SJSA1 (cell line): ENCODE data around the gene XPO5. TPM values are rescaled to one million over a fixed set of nuclear protein-coding genes. Genes with fewer than 3 reads are reported as not detected.
"Not testable (repeated sequence)": the region's sequence is repeated elsewhere in the genome, so short reads cannot be mapped to it uniquely, and the experiment has no call there.

Source experiments
- DNase-seq, 2 experiments: peaks; one replicate each; pipeline ENCODE4 v3.0.0-alpha.2; 2015 to 2020; ENCODE audit warnings: low spot score in 2 of 2, low read depth in 1 of 2
- H3K27ac ChIP-seq: fragments of 250-450 bp; sonication (Bioruptor Pico); 2 replicates; pipeline ENCODE4 v1.5.1; 2020; ENCODE audit warnings: mild to moderate bottlenecking, moderate library complexity
- H3K27me3 ChIP-seq: fragments of 250-450 bp; sonication (Bioruptor Pico); replicated peaks from 2 replicates; pipeline ENCODE4 v1.5.1; 2020; ENCODE audit warnings: mild to moderate bottlenecking, moderate library complexity
- H3K36me3 ChIP-seq: fragments of 250-450 bp; sonication (Bioruptor Pico); 2 replicates; pipeline ENCODE4 v1.5.1; 2020; ENCODE audit warnings: mild to moderate bottlenecking
- H3K4me1 ChIP-seq: fragments of 250-450 bp; sonication (Bioruptor Pico); replicated peaks from 2 replicates; pipeline ENCODE4 v1.6.1; 2021; ENCODE audit warnings: mild to moderate bottlenecking
- H3K4me3 ChIP-seq: fragments of 250-450 bp; sonication (Bioruptor Pico); 2 replicates; pipeline ENCODE4 v1.5.1; 2020; ENCODE audit warnings: mild to moderate bottlenecking
- H3K9me3 ChIP-seq: fragments of 250-450 bp; sonication (Bioruptor Pico); replicated peaks from 2 replicates; pipeline ENCODE4 v1.5.1; 2020; ENCODE audit warnings: mild to moderate bottlenecking
- total RNA-seq: library from RNA; depleted of rRNA; stranded (reverse); fragments of >200 nt; shearing (Covaris generic); gene quantifications from 2 replicates; pipeline ENCODE4 v1.2.3, GENCODE V29; 2014

XPO5 gene
- total RNA-seq, 1 experiment from 2014 or later = 35.8 TPM

DNA sequence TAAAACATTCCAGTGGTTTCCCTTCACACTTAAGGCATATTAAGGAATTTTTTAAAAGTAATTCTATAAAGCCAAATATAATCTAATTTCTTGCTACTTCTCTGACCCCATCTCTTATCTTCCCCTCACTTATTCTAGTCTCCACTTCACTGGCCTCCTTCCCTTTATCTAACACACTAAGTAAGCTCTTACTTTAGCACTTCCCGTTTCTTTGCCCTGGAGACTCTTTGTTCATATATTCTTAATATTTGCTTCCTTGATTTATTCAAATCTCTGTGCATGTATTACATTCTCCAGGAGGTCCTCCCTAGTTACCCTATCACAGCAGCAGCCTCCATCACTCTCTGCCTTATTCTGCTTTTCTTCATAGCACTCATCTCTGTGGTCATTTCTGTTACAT is 33.0 kb upstream of the XPO5 start:
- H3K4me1 ChIP-seq = peaks cover 4% of the 10 kb centered on the region; the same call in 1 of the 2 replicates
- no peaks in the 10 kb centered on the region for H3K27me3 ChIP-seq
- no peaks in the 10 kb centered on the region for H3K9me3 ChIP-seq
- no peak for DNase-seq
- no peak overlapping the region for H3K4me3 ChIP-seq
- H3K27ac ChIP-seq = no peak overlapping the region
- H3K36me3 ChIP-seq = peaks cover 92% of the 10 kb centered on the region

DNA sequence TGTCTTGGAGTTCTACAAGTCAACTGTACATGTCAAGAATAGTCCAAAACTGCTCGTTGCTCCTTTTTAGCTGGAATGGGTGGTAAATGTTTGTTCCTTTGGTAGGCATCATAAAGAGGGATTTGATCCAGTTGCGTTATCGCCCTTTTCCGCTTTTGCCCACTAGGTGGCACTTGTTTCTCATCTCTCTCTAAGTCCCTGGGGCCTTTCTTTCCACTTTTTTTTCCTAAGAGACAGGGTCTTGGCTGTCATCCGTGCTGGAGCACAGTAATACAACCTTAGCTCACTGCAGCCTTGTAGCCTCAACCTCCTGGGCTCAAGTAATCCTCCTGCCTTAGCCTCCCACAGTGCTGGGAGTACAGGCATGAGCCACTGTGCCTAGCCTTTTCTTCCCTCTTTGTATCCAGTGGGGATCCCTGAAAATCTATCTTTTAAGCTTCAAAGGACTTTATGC is 32.5 kb upstream of the XPO5 start:
- H3K27ac ChIP-seq = no peak overlapping the region
- peak; percentile 60 to 73 for DNase-seq
- no peak overlapping the region for H3K4me3 ChIP-seq
- H3K27me3 ChIP-seq = no peaks in the 10 kb centered on the region
- H3K36me3 ChIP-seq = peaks cover 92% of the 10 kb centered on the region
- H3K4me1 ChIP-seq = peaks cover 3% of the 10 kb centered on the region; the same call in 1 of the 2 replicates
- no peaks in the 10 kb centered on the region for H3K9me3 ChIP-seq

DNA sequence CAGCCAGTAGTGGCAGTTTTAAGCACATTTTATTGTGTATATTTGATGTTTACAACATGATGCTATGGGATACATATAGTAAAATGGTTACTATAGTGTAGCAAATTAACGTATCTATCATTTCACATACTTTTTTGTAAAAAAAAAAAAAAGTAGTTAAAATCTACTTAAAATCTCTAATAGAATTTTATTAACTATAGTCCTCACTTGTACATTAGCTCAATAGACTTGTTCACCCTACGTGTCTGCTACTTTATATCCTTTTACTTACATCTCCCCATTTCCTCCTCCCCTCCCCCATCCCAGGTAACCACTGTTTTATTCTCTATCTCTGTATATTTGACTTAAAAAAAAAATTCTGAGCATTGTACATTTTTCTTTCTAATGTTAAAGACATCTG is 30.2 kb upstream of the XPO5 start:
- no peaks in the 10 kb centered on the region for H3K4me1 ChIP-seq
- H3K9me3 ChIP-seq = no peaks in the 10 kb centered on the region
- H3K27ac ChIP-seq = no peak overlapping the region
- H3K27me3 ChIP-seq = no peaks in the 10 kb centered on the region
- no peak overlapping the region for H3K4me3 ChIP-seq
- H3K36me3 ChIP-seq = peaks cover 90% of the 10 kb centered on the region
- DNase-seq = no peak

DNA sequence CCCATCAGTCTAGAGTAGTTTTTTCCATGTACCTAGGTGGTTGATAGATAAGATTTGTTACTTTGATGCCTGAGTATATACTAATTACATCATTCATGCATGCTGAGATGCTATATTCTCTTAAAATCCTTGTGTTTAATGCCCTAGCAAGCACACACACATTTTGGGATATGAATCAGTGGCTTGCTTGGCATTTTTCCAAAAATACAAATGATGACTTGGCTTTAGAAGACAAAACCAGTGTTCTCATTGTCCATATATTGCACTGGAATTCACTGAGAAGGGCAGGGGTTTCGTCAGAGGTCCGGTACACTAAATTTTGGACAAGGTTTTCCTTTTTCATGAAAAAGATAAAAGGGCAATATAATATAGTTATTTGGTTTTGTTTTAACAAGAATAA is 28.3 kb upstream of the XPO5 start:
- Histone ChIP-seq H3K9me3 (no peaks in the 10 kb centered on the region), H3K27ac (no peak overlapping the region)

DNA sequence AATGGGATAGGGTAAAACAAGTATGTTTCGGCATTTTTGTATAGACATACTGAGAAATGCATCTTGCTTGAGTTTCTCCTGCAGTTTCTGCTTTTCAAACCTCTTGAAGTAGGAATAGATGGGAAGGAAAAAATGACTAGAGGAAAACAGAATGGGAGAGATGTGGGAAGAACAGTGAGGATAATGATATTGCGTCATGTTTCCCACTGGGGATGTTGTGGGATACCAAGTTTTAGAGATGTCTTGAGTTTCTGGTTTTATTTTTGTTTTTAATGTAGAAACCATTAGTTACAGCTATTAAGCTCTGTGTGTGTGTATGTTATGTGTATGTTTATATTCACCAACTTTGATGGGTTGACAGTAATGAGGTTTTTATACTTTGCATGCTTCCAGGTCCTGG is 24.8 kb upstream of the XPO5 start:
- Histone ChIP-seq H3K4me3 (no peak overlapping the region), H3K27me3 (no peaks in the 10 kb centered on the region), H3K4me1 (no peaks in the 10 kb centered on the region), H3K36me3 (peaks cover 81% of the 10 kb centered on the region), H3K27ac (no peak overlapping the region), H3K9me3 (no peaks in the 10 kb centered on the region)
- DNase-seq = no peak

More for the DNA sequence above, 28.3 kb upstream of the XPO5 start:
- Histone ChIP-seq H3K4me1 (no peaks in the 10 kb centered on the region), H3K36me3 (peaks cover 84% of the 10 kb centered on the region), H3K27me3 (no peaks in the 10 kb centered on the region), H3K4me3 (no peak overlapping the region)
- DNase-seq = no peak

DNA sequence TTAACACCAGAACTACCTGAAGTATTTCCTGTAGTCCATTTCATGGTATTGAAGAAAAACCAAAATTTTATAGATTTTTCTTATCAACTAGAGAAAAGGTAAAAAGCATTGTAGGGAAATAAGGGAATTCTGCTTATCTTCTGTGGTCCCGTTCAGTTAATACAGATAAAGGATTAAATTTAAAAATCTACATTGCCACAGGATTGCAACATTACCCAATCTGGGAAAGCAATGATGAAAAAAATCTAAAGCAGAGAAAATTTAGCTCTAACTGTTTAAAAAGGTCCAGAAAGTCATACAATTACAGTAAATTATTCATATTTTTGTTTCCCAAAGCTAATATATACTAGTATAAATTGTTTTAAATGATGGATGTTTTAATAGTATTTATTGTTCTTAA is 18.1 kb upstream of the XPO5 start:
- no peak overlapping the region for H3K27ac ChIP-seq
- no peaks in the 10 kb centered on the region for H3K27me3 ChIP-seq
- H3K4me3 ChIP-seq = no peak overlapping the region
- H3K36me3 ChIP-seq = peaks cover 68% of the 10 kb centered on the region
- DNase-seq = no peak
- H3K4me1 ChIP-seq = no peaks in the 10 kb centered on the region
- H3K9me3 ChIP-seq = no peaks in the 10 kb centered on the region

DNA sequence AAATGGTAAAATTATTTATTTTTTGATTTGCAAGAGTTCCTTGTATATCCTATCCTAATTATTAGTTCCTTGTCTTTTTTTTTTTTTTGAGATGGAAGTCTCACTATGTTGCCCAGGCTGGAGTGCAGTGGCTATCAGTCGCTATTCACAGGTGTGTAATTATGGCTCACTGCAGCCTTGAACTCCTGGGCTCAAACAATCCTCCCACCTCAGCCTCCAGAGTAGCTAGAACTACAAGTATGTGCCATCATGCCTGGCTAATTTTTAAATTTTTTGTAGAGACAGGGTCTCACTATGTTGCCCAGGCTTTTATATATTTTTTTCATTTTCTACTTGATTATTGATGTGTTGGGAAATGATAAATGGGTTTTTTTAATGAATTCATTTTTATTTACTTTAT is 13.7 kb upstream of the XPO5 start:
- H3K9me3 ChIP-seq, H3K27me3 ChIP-seq, H3K4me1 ChIP-seq, H3K4me3 ChIP-seq, DNase-seq, H3K27ac ChIP-seq: not testable (repeated sequence)
- H3K36me3 ChIP-seq = peaks cover 77% of the 10 kb centered on the region

DNA sequence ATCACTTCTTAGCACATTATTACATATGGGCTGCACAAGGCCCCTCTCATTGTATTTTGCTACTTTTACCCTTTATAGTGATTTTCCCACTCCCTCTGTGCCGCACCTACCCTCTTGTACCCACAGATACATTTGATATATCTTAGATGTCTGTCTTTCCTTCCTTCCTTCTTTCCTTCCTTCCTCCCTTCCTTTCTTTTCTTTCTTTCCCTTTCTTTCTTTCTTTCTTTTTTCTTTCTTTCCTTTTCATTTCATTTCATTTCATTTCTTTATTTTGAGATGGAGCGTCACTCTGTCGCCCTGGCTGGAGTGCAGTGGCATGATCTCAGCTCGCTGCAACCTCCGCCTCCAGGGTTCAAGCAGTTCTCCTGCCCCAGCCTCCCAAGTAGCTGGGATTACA is 12.4 kb upstream of the XPO5 start:
- H3K27ac ChIP-seq = no peak overlapping the region
- H3K4me1 ChIP-seq = no peaks in the 10 kb centered on the region
- H3K4me3 ChIP-seq = no peak overlapping the region
- H3K9me3 ChIP-seq = no peaks in the 10 kb centered on the region
- H3K36me3 ChIP-seq = peaks cover 87% of the 10 kb centered on the region
- no peak for DNase-seq
- no peaks in the 10 kb centered on the region for H3K27me3 ChIP-seq

DNA sequence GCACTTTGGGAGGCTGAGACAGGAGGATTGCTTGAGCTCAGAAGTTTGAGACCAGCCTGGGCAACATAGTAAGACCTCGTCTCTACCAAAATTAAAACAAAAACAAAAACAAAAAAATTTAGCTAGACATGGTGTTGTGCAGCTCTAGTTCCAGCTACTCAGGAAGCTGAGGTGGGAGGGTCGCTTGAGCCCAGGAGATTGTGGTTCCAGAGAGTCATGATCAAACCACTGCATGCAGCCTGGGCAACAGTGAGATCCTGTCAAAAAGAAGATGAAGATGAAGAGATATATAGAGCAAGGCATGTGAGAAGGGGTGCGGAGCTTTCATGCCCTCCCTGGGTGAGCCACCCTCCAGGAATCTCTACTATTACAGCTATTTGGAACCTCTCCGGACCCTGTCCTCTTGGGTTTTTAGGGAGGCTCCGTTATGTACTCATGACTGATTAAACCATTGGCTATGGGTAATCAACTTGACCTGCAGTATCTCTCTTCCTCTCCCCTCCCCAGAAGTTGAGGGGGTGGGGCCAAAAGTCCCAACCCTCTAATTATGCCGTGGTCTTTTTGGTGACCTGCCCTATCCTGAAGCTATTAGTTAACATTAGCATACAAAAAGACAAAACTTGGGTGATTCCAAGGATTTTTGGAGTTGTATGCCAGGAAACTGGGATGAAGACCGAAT is 9.2 kb upstream of the XPO5 start:
- Histone ChIP-seq H3K27me3 (no peaks in the 10 kb centered on the region), H3K4me3 (no peak overlapping the region), H3K27ac (no peak overlapping the region), H3K36me3 (peaks cover 75% of the 10 kb centered on the region), H3K9me3 (no peaks in the 10 kb centered on the region), H3K4me1 (no peaks in the 10 kb centered on the region)
- DNase-seq = no peak

DNA sequence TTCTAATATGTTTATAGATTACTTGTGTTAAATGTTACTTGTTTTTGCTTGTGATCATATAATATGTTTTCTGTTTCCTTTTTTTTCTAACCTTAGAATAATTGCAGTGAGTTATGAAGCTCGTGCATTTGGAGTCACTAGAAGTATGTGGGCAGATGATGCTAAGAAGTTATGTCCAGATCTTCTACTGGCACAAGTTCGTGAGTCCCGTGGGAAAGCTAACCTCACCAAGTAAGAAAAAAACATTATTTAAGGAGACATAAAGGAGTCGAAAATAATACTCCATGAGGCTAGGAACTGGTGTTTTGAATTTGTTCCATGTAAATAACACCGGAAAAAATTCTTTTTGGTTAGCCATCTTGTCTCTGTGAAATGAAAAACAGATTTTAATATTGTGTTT is 7.1 kb upstream of the XPO5 start:
- no peak overlapping the region for H3K4me3 ChIP-seq
- no peak for DNase-seq
- H3K27me3 ChIP-seq = no peaks in the 10 kb centered on the region
- H3K9me3 ChIP-seq = no peaks in the 10 kb centered on the region
- H3K36me3 ChIP-seq = peaks cover 68% of the 10 kb centered on the region
- 0 out of 2 replicates have a peak, but pooled peaks cover 3% of the 10 kb centered on the region for H3K4me1 ChIP-seq
- no peak overlapping the region for H3K27ac ChIP-seq

DNA sequence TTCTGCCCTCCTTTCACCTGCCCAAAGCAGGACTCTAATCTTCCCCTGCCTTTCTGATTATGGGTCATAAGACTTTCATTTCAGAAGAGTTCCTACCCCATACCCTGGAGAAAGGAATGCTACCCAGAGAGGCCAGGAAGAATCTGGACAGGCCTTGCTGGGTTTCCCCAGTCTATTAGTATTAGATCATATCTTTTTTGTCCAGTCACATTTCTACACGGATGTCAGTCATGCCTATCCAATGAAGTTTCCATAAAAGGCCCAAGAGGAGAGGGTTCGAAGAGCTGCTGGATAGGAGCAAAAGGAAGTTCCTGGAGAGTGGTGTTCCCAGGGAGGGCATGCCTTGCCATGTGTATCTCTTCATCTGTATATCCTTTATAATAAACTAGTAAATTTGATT is 3.3 kb upstream of the XPO5 start:
- Histone ChIP-seq H3K27me3 (no peaks in the 10 kb centered on the region), H3K4me3 (no peak overlapping the region), H3K4me1 (0 out of 2 replicates have a peak, but pooled peaks cover 3% of the 10 kb centered on the region), H3K27ac (no peak overlapping the region), H3K9me3 (no peaks in the 10 kb centered on the region), H3K36me3 (peaks cover 33% of the 10 kb centered on the region)
- no peak for DNase-seq

DNA sequence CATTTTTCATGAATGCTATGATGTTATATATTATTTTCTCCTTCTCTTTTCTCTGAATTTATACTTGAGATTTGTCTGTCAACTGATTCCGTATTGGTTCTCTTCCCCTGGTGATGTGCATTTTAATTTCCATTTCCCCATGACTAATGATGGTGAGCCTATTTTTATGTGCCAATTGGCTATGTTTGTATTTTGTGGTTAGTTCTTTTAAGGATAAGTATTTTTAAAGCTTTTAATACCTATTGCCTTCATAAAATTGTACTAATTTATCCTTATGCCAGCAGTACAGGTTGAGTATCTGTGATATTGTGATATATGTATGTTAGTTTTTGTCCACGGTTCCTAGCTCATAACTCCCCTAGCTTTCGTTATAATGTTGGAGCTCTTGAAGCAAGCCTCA is 2.9 kb upstream of the XPO5 start:
- no peak overlapping the region for H3K27ac ChIP-seq
- no peak for DNase-seq

DNA sequence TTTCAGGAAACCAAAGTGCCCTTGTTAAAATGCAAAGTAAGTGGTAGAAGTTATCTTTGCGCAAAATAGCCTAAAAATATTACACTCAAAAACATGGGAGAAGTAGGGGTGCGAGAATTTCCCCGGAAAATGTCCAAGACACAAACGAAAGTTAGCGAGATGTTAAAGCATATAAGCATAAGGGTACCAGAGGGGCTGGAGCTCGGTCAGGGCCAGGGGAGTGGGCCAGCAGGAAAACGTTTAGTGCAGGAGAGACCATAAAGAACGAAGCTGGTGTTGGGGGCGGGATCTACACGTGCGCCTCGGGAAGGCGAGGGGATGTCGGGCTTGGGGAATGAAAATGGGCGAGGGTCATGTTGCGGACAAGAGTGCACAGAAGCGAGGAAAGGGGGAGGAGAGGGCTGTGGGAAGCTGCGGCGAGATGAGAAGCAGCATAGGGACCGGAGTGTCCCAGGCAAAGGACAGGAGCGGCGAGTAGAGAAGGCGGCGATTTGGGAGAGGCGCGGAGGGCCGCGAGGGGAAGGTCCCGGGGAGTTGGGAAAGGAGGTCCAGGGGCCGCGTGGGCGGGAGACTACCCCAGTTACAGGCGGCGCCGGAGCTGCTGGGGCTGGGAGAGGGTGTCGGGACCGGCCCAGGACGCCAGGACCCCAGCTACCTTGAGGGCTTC is 600 bp downstream of the XPO5 start:
- Histone ChIP-seq H3K27ac (no peak overlapping the region), H3K9me3 (no peaks in the 10 kb centered on the region), H3K36me3 (peaks cover 39% of the 10 kb centered on the region), H3K4me1 (0 out of 2 replicates have a peak, but pooled peaks cover 3% of the 10 kb centered on the region), H3K27me3 (no peaks in the 10 kb centered on the region), H3K4me3 (peak overlapping the region; percentile 76)
- peak in 1 of 2 experiments; percentile 29 for DNase-seq

More for the DNA sequence above, 2.9 kb upstream of the XPO5 start:
- H3K9me3 ChIP-seq = no peaks in the 10 kb centered on the region
- no peaks in the 10 kb centered on the region for H3K27me3 ChIP-seq
- H3K4me1 ChIP-seq = 0 out of 2 replicates have a peak, but pooled peaks cover 3% of the 10 kb centered on the region
- peaks cover 29% of the 10 kb centered on the region for H3K36me3 ChIP-seq
- no peak overlapping the region for H3K4me3 ChIP-seq

DNA sequence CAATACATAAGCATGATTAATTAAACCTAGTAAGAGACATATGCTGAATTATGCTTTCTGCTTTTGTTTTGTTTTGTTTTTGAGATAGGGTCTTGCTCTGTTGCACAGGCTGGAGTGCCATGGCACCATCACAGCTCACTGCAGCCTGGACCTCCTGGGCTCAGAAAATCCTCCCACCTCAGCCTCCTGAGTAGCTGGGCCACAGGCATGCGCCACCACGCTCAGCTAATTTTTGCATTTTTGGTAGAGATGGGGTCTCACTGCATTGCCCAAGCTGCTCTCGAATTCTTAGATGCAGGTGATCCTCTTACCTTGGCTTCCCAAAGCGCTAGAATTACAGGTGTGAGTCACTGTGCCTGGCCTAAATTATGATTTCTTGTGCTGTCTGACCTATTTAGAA is 3.8 kb downstream of the XPO5 start:
- Histone ChIP-seq H3K36me3 (peaks cover 57% of the 10 kb centered on the region), H3K4me1 (no peaks in the 10 kb centered on the region), H3K9me3 (no peaks in the 10 kb centered on the region), H3K27me3 (no peaks in the 10 kb centered on the region), H3K4me3 (no peak overlapping the region), H3K27ac (no peak overlapping the region)
- DNase-seq = no peak
